SK-N-SH (cell line): ENCODE measurements around the gene LANCL3.

Experiments
- CHD2 ChIP-seq: fragments of 150-350 bp; IDR thresholded peaks from 2 replicates; pipeline ENCODE4 v1.6.1; 2018; ENCODE audit warnings: low read length; ENCODE audit not compliant: partially characterized antibody
- CTCF ChIP-seq: fragments of 200-600 bp; sonication (generic); IDR thresholded peaks from 2 replicates; pipeline ENCODE4 v1.6.1; 2017; ENCODE audit warnings: antibody characterized with exemption, mild to moderate bottlenecking, moderate library complexity
- EP300 ChIP-seq, 2 experiments: IDR thresholded peaks; 2 replicates each; pipeline versions ENCODE4 v1.4.0 to v1.6.1; 2012; ENCODE audit warnings: borderline replicate concordance in 1 of 2, low read depth in 1 of 2, low read length in 1 of 2
- EZH2phosphoT487 ChIP-seq: fragments of 200-600 bp; sonication (generic); IDR thresholded peaks from 2 replicates; pipeline ENCODE4 v1.6.1; 2017; ENCODE audit warnings: low read depth, mixed run types, mild to moderate bottlenecking, antibody characterized with exemption, moderate library complexity, borderline replicate concordance
- FOXM1 ChIP-seq: IDR thresholded peaks from 2 replicates; pipeline ENCODE4 v1.4.0; 2012; ENCODE audit warnings: low read depth, mild to moderate bottlenecking
- GABPA ChIP-seq: IDR thresholded peaks from 2 replicates; pipeline ENCODE4 v1.4.0; 2012; ENCODE audit warnings: low read depth, mild to moderate bottlenecking
- POLR2AphosphoS5 ChIP-seq: IDR thresholded peaks from 2 replicates; pipeline ENCODE4 v1.6.1; 2012; ENCODE audit warnings: low read depth, low read length
- RAD21 ChIP-seq: IDR thresholded peaks from 2 replicates; pipeline ENCODE4 v1.6.1; 2012; ENCODE audit warnings: mild to moderate bottlenecking, low read length
- RFX5 ChIP-seq: IDR thresholded peaks from 2 replicates; pipeline ENCODE4 v1.6.1; 2012; ENCODE audit warnings: mild to moderate bottlenecking, improper control_type of control experiment, low read length
- TAF1 ChIP-seq: IDR thresholded peaks from 2 replicates; pipeline ENCODE4 v1.6.1; 2012; ENCODE audit warnings: low read depth, mild to moderate bottlenecking, low read length, moderate library complexity, borderline replicate concordance
- TCF12 ChIP-seq: IDR thresholded peaks from 2 replicates; pipeline ENCODE4 v1.4.0; 2012
- USF2 ChIP-seq: fragments of 150-350 bp; IDR thresholded peaks from 2 replicates; pipeline ENCODE4 v1.6.1; 2017; ENCODE audit warnings: antibody characterized with exemption, low read length, low read depth, borderline replicate concordance
- YY1 ChIP-seq: IDR thresholded peaks from 2 replicates; pipeline ENCODE4 v1.4.0; 2012; ENCODE audit warnings: low read depth, mild to moderate bottlenecking

- TF ChIP-seq CTCF (no peak), RAD21 (no peak), EZH2phosphoT487 (no peak), TCF12 (no peak), POLR2AphosphoS5 (no peak), RFX5 (no peak), GABPA (no peak), EP300 (IDR thresholded peaks at IDR 0.05; ENCODE audit: borderline replicate concordance in 1 of 2, low read depth in 1 of 2, low read length in 1 of 2) (no peak), CHD2 (no peak), TAF1 (no peak), USF2 (no peak), YY1 (no peak), FOXM1 (no peak)
These were observed 115.5 kb downstream of the LANCL3 start for GRCh38 chrX:37686996-37687395.
